ENCODE data around the gene PLA2G4E. TPM values are rescaled to one million over a fixed set of nuclear protein-coding genes. Genes with fewer than 3 reads are reported as not detected.

Gene PLA2G4E
- total RNA-seq, 2 donors from 2014 or later: not detected

DNA sequence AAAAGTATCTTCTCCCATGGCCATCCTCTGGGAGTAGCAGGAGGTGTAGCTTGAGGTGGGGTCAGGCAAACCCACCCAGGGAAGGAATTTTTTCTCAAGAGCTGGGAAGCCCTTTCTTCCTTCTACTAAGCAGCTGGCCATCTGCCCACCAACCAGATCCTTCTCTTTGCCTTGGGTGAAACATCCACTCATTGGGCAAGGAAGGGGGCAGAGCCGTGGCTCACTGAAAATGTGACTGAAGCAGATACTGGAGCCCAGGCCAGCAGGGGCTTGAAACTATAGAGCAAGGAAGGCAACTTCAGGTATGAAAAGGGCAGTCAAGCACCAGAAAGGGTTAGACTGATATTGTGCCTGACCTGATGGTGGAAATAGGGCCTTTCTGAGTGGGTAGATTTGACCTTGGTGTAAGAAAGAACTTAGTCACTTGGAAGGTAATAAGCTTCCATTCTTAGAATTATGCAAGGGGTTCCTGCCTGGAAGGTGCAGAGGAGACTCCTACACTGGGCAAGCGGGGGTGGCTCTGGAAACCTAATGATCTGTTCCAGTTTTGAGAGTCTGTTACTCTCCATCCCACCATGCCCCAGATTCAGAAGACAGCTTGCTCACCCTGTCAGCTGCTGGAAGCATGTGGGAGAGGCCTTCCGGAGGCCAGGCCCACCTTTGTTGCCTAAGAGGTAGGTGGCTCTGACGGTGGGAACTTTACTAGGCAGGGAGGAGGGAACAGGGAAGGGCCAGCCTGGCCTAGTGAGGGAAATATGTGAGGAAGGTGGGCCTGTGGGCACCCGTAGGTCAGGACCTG is 22.0 kb upstream of the PLA2G4E start:
- Mint-ChIP-seq H3K36me3 (ENCODE audit: low read depth) (no peaks in the 10 kb centered on the region), H3K4me3 (no peak overlapping the region), H3K27ac (no peak overlapping the region), H3K27me3 (ENCODE audit: insufficient read depth) (no peaks in the 10 kb centered on the region), H3K9me3 (peaks cover under 1% of the 10 kb centered on the region), H3K4me1 (no peaks in the 10 kb centered on the region)
- no peak overlapping the region for H3K4me3 ChIP-seq (ENCODE audit: low read length)
- TF ChIP-seq, protein P1, sequence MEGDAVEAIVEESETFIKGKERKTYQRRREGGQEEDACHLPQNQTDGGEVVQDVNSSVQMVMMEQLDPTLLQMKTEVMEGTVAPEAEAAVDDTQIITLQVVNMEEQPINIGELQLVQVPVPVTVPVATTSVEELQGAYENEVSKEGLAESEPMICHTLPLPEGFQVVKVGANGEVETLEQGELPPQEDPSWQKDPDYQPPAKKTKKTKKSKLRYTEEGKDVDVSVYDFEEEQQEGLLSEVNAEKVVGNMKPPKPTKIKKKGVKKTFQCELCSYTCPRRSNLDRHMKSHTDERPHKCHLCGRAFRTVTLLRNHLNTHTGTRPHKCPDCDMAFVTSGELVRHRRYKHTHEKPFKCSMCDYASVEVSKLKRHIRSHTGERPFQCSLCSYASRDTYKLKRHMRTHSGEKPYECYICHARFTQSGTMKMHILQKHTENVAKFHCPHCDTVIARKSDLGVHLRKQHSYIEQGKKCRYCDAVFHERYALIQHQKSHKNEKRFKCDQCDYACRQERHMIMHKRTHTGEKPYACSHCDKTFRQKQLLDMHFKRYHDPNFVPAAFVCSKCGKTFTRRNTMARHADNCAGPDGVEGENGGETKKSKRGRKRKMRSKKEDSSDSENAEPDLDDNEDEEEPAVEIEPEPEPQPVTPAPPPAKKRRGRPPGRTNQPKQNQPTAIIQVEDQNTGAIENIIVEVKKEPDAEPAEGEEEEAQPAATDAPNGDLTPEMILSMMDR (conservative IDR thresholded peaks at IDR 0.05): no peak
- no peaks in the 10 kb centered on the region for H3K4me1 ChIP-seq (ENCODE audit: control insufficient read depth, insufficient read depth, low read length)
- H3K27ac ChIP-seq (ENCODE audit: low read depth, low read length): no peak overlapping the region
- H3K27me3 ChIP-seq (ENCODE audit: control insufficient read depth, insufficient read depth, low read length, poor library complexity, severe bottlenecking): no peaks in the 10 kb centered on the region
- no peaks in the 10 kb centered on the region for H3K9me3 ChIP-seq (ENCODE audit: control insufficient read depth, low read length)
- H3K36me3 ChIP-seq (ENCODE audit: control insufficient read depth, insufficient read depth, low read length): no peaks in the 10 kb centered on the region
- no peak overlapping the region for H3K9ac ChIP-seq (ENCODE audit: extremely low read depth, low read length, poor library complexity, severe bottlenecking)
- 87 to 89% methylated on average over 3 to 5 of the region's 5 CpGs for WGBS, 2 experiments (ENCODE audit: insufficient coverage in 1 of 2, insufficient read length in 1 of 2)
- DNase-seq: peak; percentile 29

DNA sequence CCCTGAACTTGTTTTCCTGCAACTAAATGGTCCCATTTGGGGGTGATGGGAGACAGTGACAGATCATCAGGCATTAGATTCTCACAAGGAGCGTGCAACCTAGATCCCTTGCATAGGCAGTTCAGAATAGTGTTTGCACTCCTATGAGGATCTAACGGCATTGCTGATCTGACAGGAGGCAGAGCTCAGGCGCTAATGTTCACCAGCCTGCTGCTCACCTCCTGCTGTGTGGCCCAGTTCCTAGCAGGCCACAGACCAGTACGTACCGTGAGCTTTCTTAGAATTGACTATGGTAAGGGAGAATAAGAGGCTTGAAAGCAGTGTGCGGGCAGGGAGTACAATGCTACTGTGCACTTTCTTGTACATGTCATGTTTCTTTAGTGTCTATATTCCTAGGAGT is 17.6 kb upstream of the PLA2G4E start:
- H3K27ac Mint-ChIP-seq: no peak overlapping the region
- WGBS, 2 experiments (ENCODE audit: insufficient coverage in 1 of 2, insufficient read length in 1 of 2): 93% methylated on average over 5 to 6 of the region's 6 CpGs
- H3K9me3 Mint-ChIP-seq: peaks cover 3% of the 10 kb centered on the region
- no peak overlapping the region for H3K27ac ChIP-seq (ENCODE audit: low read depth, low read length)
- no peaks in the 10 kb centered on the region for H3K27me3 ChIP-seq (ENCODE audit: control insufficient read depth, insufficient read depth, low read length, poor library complexity, severe bottlenecking)
- no peak overlapping the region for H3K4me3 ChIP-seq (ENCODE audit: low read length)
- no peak overlapping the region for H3K9ac ChIP-seq (ENCODE audit: extremely low read depth, low read length, poor library complexity, severe bottlenecking)
- no peaks in the 10 kb centered on the region for H3K4me1 ChIP-seq (ENCODE audit: control insufficient read depth, insufficient read depth, low read length)
- DNase-seq: peak; percentile 27
- H3K27me3 Mint-ChIP-seq (ENCODE audit: insufficient read depth): no peaks in the 10 kb centered on the region
- H3K4me3 Mint-ChIP-seq: no peak overlapping the region
- H3K9me3 ChIP-seq (ENCODE audit: control insufficient read depth, low read length): no peaks in the 10 kb centered on the region
- no peaks in the 10 kb centered on the region for H3K36me3 Mint-ChIP-seq (ENCODE audit: low read depth)
- H3K36me3 ChIP-seq (ENCODE audit: control insufficient read depth, insufficient read depth, low read length): no peaks in the 10 kb centered on the region
- peaks cover 5% of the 10 kb centered on the region for H3K4me1 Mint-ChIP-seq
- TF ChIP-seq, protein P1 (conservative IDR thresholded peaks at IDR 0.05): no peak

DNA sequence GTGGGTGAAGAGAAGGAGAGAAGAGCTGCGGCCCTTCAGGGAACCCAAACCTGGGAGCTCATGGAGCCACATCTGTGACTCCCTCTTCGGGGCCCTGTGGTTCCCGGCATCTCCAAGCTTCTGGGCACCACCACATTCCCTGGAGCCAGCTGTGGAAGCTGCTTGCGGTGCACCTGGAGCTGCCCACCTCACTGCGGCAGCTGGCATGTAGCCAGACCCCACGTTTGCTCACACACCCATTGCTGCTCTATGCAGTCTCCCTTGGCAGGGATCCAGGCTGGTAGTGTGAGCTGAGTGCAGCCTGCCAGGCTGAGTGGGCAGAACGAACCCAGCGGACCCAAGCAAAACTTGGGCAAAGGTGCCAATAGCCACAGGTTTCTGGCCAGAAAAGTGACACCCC is 16.8 kb upstream of the PLA2G4E start:
- Histone ChIP-seq H3K27ac (ENCODE audit: low read depth, low read length) (no peak overlapping the region), H3K27me3 (ENCODE audit: control insufficient read depth, insufficient read depth, low read length, poor library complexity, severe bottlenecking) (no peaks in the 10 kb centered on the region), H3K36me3 (ENCODE audit: control insufficient read depth, insufficient read depth, low read length) (no peaks in the 10 kb centered on the region), H3K9ac (ENCODE audit: extremely low read depth, low read length, poor library complexity, severe bottlenecking) (no peak overlapping the region), H3K4me1 (ENCODE audit: control insufficient read depth, insufficient read depth, low read length) (no peaks in the 10 kb centered on the region), H3K9me3 (ENCODE audit: control insufficient read depth, low read length) (no peaks in the 10 kb centered on the region), H3K4me3 (ENCODE audit: low read length) (no peak overlapping the region)
- TF ChIP-seq, protein P1 (conservative IDR thresholded peaks at IDR 0.05): no peak
- Mint-ChIP-seq H3K4me1 (peaks cover 5% of the 10 kb centered on the region), H3K9me3 (peaks cover 3% of the 10 kb centered on the region), H3K27me3 (ENCODE audit: insufficient read depth) (no peaks in the 10 kb centered on the region), H3K27ac (no peak overlapping the region), H3K4me3 (no peak overlapping the region), H3K36me3 (ENCODE audit: low read depth) (no peaks in the 10 kb centered on the region)
- peak; percentile 28 for DNase-seq
- 72 to 80% methylated on average over 5 to 8 of the region's 8 CpGs for WGBS, 2 experiments (ENCODE audit: insufficient coverage in 1 of 2, insufficient read length in 1 of 2)
